K562 (cell line): ENCODE data around the gene MUSK. TPM values are rescaled to one million over a fixed set of nuclear protein-coding genes. Genes with fewer than 3 reads are reported as not detected.

ENCODE experiments used
- C11orf30 ChIP-seq: fragments of 450-650 bp; IDR thresholded peaks from 2 replicates; pipeline ENCODE4 v1.6.1; 2016; ENCODE audit warnings: low read depth, mild to moderate bottlenecking
- FOS ChIP-seq: IDR thresholded peaks from 3 replicates; pipeline ENCODE4 v1.6.1; 2011; ENCODE audit not compliant: insufficient read length; ENCODE audit errors: extremely low read depth
- HDGF ChIP-seq: fragments of 450-650 bp; IDR thresholded peaks from 2 replicates; pipeline ENCODE4 v1.6.1; 2016
- polyA plus RNA-seq, 8 experiments: library from polyadenylated mRNA; depleted of rRNA in 4 of 8; stranded (reverse) in 5 of 8; unstranded in 3 of 8; fragments of >200 nt; fragmentation: Nextera tagmentation in 2 of 8; fragmentation: Illumina TruSeq in 1 of 8; extraction: Ambion mirVana in 2 of 8; extraction: Trizol in 1 of 8; gene quantifications; 2 replicates each; pipeline versions ENCODE4 v1.2.1 to v1.2.3, GENCODE V29; 2011 to 2014; ENCODE audit warnings: inconsistent platforms in 1 of 8, missing spikeins in 1 of 8
- total RNA-seq, 7 experiments: library from RNA; depleted of rRNA in 6 of 7; stranded (reverse); fragments of >200 nt in 6 of 7; fragmentation: Illumina TruSeq in 2 of 7; extraction: Trizol in 2 of 7; gene quantifications; 2 replicates each; pipeline versions ENCODE4 v1.2.1 to v1.2.3, GENCODE V29; 2011 to 2021; ENCODE audit warnings: low replicate concordance in 1 of 7
- TF ChIP-seq, protein P1 (sequence below): sonication (generic); formaldehyde crosslinking; IDR thresholded peaks from 2 replicates; pipeline ENCODE4 v1.8.0; 2022; ENCODE audit warnings: mild to moderate bottlenecking, low read depth, missing genetic modification reagents
- TF ChIP-seq, protein P2 (sequence below): sonication (generic); formaldehyde crosslinking; IDR thresholded peaks from 2 replicates; pipeline ENCODE4 v1.8.1; 2023; ENCODE audit warnings: mild to moderate bottlenecking, missing genetic modification reagents
- TF ChIP-seq, protein P3 (sequence below): sonication (generic); formaldehyde crosslinking; IDR thresholded peaks from 2 replicates; pipeline ENCODE4 v1.8.1; 2022; ENCODE audit warnings: missing genetic modification reagents

Gene MUSK
- total and polyA plus RNA-seq, 9 of the 15 experiments (the other 6 are each of a cell fraction or from before 2014, with no cell fraction given): not detected

DNA sequence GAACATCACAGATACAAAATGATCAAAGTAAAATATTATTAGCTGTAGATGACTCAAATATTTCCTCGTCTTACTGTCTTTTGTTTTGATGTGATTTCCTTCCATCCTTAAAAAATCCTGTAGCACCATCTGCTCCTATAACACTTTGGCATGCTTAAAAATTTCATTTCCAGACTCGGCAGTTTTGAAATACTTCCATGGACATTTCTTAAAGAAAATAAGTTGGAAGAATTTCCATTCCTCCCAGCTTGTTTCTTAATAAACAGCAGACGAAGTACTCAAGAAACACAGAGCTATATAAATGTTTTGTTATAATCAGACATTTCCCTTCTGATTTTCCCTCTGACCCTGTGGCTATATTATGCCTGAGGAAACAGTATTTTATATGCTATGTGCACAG, 47.9 kb upstream of the MUSK start (continued):
- TF ChIP-seq, protein P1, sequence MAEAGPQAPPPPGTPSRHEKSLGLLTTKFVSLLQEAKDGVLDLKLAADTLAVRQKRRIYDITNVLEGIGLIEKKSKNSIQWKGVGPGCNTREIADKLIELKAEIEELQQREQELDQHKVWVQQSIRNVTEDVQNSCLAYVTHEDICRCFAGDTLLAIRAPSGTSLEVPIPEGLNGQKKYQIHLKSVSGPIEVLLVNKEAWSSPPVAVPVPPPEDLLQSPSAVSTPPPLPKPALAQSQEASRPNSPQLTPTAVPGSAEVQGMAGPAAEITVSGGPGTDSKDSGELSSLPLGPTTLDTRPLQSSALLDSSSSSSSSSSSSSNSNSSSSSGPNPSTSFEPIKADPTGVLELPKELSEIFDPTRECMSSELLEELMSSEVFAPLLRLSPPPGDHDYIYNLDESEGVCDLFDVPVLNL (CRISPR knock-in tag): no peak
- TF ChIP-seq, protein P2, sequence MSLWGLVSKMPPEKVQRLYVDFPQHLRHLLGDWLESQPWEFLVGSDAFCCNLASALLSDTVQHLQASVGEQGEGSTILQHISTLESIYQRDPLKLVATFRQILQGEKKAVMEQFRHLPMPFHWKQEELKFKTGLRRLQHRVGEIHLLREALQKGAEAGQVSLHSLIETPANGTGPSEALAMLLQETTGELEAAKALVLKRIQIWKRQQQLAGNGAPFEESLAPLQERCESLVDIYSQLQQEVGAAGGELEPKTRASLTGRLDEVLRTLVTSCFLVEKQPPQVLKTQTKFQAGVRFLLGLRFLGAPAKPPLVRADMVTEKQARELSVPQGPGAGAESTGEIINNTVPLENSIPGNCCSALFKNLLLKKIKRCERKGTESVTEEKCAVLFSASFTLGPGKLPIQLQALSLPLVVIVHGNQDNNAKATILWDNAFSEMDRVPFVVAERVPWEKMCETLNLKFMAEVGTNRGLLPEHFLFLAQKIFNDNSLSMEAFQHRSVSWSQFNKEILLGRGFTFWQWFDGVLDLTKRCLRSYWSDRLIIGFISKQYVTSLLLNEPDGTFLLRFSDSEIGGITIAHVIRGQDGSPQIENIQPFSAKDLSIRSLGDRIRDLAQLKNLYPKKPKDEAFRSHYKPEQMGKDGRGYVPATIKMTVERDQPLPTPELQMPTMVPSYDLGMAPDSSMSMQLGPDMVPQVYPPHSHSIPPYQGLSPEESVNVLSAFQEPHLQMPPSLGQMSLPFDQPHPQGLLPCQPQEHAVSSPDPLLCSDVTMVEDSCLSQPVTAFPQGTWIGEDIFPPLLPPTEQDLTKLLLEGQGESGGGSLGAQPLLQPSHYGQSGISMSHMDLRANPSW (CRISPR knock-in tag): no peak
- no peak for TF ChIP-seq HDGF
- no peak for TF ChIP-seq FOS
- no peak for TF ChIP-seq C11orf30
- TF ChIP-seq, protein P3, sequence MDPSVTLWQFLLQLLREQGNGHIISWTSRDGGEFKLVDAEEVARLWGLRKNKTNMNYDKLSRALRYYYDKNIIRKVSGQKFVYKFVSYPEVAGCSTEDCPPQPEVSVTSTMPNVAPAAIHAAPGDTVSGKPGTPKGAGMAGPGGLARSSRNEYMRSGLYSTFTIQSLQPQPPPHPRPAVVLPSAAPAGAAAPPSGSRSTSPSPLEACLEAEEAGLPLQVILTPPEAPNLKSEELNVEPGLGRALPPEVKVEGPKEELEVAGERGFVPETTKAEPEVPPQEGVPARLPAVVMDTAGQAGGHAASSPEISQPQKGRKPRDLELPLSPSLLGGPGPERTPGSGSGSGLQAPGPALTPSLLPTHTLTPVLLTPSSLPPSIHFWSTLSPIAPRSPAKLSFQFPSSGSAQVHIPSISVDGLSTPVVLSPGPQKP (CRISPR knock-in tag): no peak
